HepG2 (cell line): Measurements from ENCODE around the gene SRSF7. TPM values are rescaled to one million over a fixed set of nuclear protein-coding genes. Genes with fewer than 3 reads are reported as not detected.

Source experiments
- CC2D1A ChIP-seq: sonication (generic); formaldehyde crosslinking; IDR thresholded peaks from 2 replicates; pipeline ENCODE4 v1.8.1; 2023; ENCODE audit warnings: mild to moderate bottlenecking, missing genetic modification reagents
- FOXA3 ChIP-seq: IDR thresholded peaks from 2 replicates; pipeline ENCODE4 v1.6.1; 2016; ENCODE audit warnings: missing genetic modification reagents, missing compliant biosample characterization
- GFI1 ChIP-seq: sonication (generic); formaldehyde crosslinking; IDR thresholded peaks from 2 replicates; pipeline ENCODE4 v1.5.0; 2020; ENCODE audit warnings: missing genetic modification reagents, mild to moderate bottlenecking, borderline replicate concordance
- HNF4A ChIP-seq: sonication (generic); formaldehyde crosslinking; IDR thresholded peaks from 2 replicates; pipeline ENCODE4 v1.4.0; 2020; ENCODE audit warnings: missing genetic modification reagents
- HOXA7 ChIP-seq: sonication (generic); formaldehyde crosslinking; IDR thresholded peaks from 2 replicates; pipeline ENCODE4 v1.8.1; 2022; ENCODE audit warnings: mild to moderate bottlenecking, missing genetic modification reagents, moderate library complexity
- HOXA9 ChIP-seq: sonication (generic); formaldehyde crosslinking; IDR thresholded peaks from 2 replicates; pipeline ENCODE4 v1.8.1; 2022; ENCODE audit warnings: missing genetic modification reagents, mild to moderate bottlenecking, moderate library complexity, borderline replicate concordance
- IRF2 ChIP-seq: IDR thresholded peaks from 2 replicates; pipeline ENCODE4 v1.6.1; 2018; ENCODE audit warnings: missing genetic modification reagents, missing compliant biosample characterization
- KDM4B ChIP-seq: sonication (generic); formaldehyde crosslinking; IDR thresholded peaks from 2 replicates; pipeline ENCODE4 v1.4.0; 2020; ENCODE audit warnings: missing genetic modification reagents
- KLF16 ChIP-seq, 2 experiments: sonication (generic) in 1 of 2; formaldehyde crosslinking in 1 of 2; IDR thresholded peaks; 2 replicates each; pipeline versions ENCODE4 v1.6.1 to v1.8.0; 2016 to 2023; ENCODE audit warnings: missing genetic modification reagents in 2 of 2, missing compliant biosample characterization in 1 of 2
- MIER2 ChIP-seq: IDR thresholded peaks from 2 replicates; pipeline ENCODE4 v1.6.1; 2016; ENCODE audit warnings: missing biosample characterization, missing genetic modification reagents
- MXD4 ChIP-seq: IDR thresholded peaks from 2 replicates; pipeline ENCODE4 v1.6.1; 2016; ENCODE audit warnings: mild to moderate bottlenecking, missing biosample characterization, missing genetic modification reagents
- NAIF1 ChIP-seq: sonication (generic); formaldehyde crosslinking; IDR thresholded peaks from 2 replicates; pipeline ENCODE4 v1.5.0; 2020; ENCODE audit warnings: mild to moderate bottlenecking, missing genetic modification reagents, borderline replicate concordance
- NFATC3 ChIP-seq: sonication (generic); formaldehyde crosslinking; IDR thresholded peaks from 2 replicates; pipeline ENCODE4 v1.5.1; 2020; ENCODE audit warnings: mild to moderate bottlenecking, missing genetic modification reagents
- NFIB ChIP-seq: sonication (generic); formaldehyde crosslinking; IDR thresholded peaks from 2 replicates; pipeline ENCODE4 v1.9.0; 2021; ENCODE audit warnings: missing genetic modification reagents, mild to moderate bottlenecking, borderline replicate concordance
- POLR2AphosphoS2 ChIP-seq: IDR thresholded peaks from 2 replicates; pipeline ENCODE4 v1.6.1; 2011; ENCODE audit warnings: low read depth, low read length, improper control_type of control experiment
- REPIN1 ChIP-seq: sonication (generic); formaldehyde crosslinking; IDR thresholded peaks from 2 replicates; pipeline ENCODE4 v1.8.0; 2022; ENCODE audit warnings: missing genetic modification reagents, low read depth, mild to moderate bottlenecking, borderline replicate concordance
- SNAPC2 ChIP-seq: sonication (generic); formaldehyde crosslinking; IDR thresholded peaks from 2 replicates; pipeline ENCODE4 v1.8.1; 2022; ENCODE audit warnings: mild to moderate bottlenecking, missing genetic modification reagents
- SRSF4 ChIP-seq: fragments of 200-400 bp; formaldehyde crosslinking; IDR thresholded peaks from one replicate; pipeline ENCODE4 v1.6.1; 2018; ENCODE audit warnings: mild to moderate bottlenecking, low read depth, low read length, moderate library complexity; ENCODE audit not compliant: poor library complexity, severe bottlenecking
- TARDBP ChIP-seq: sonication (generic); formaldehyde crosslinking; IDR thresholded peaks from 2 replicates; pipeline ENCODE4 v1.8.0; 2022; ENCODE audit warnings: mild to moderate bottlenecking, missing genetic modification reagents
- ZBTB3 ChIP-seq: sonication (generic); formaldehyde crosslinking; IDR thresholded peaks from 2 replicates; pipeline ENCODE4 v1.4.0; 2020; ENCODE audit warnings: low read depth, mild to moderate bottlenecking, moderate library complexity, missing genetic modification reagents, borderline replicate concordance
- ZNF121 ChIP-seq: sonication (generic); formaldehyde crosslinking; IDR thresholded peaks from 2 replicates; pipeline ENCODE4 v1.5.0; 2020; ENCODE audit warnings: mild to moderate bottlenecking, missing genetic modification reagents
- ZNF33A ChIP-seq: sonication (generic); formaldehyde crosslinking; IDR thresholded peaks from 2 replicates; pipeline ENCODE4 v1.5.1; 2020; ENCODE audit warnings: missing genetic modification reagents, mild to moderate bottlenecking, moderate library complexity, borderline replicate concordance
- ZNF589 ChIP-seq: sonication (generic); formaldehyde crosslinking; conservative IDR thresholded peaks from 2 replicates; pipeline ENCODE4 v1.8.0; 2022; ENCODE audit warnings: mild to moderate bottlenecking, moderate library complexity, missing genetic modification reagents
- polyA plus RNA-seq, 8 experiments: library from polyadenylated mRNA; depleted of rRNA in 3 of 8; stranded (reverse) in 7 of 8; unstranded in 1 of 8; fragments of >200 nt; fragmentation: Illumina TruSeq in 4 of 8; extraction: Trizol in 4 of 8; gene quantifications; 2 replicates each; pipeline versions ENCODE4 v1.2.1 to v1.2.3, GENCODE V29; 2011 to 2016; ENCODE audit warnings: low read depth in 4 of 8, missing spikeins in 1 of 8, mixed read lengths in 1 of 8; ENCODE audit not compliant: insufficient read depth in 1 of 8
- total RNA-seq, 5 experiments: library from RNA; depleted of rRNA; stranded (reverse); fragments of >200 nt; fragmentation: Illumina TruSeq; extraction: Trizol; gene quantifications; 2 replicates each; pipeline ENCODE4 v1.2.3, GENCODE V29; 2016; ENCODE audit warnings: low read depth in 1 of 5
- TF ChIP-seq, protein P1 (sequence below): sonication (generic); formaldehyde crosslinking; conservative IDR thresholded peaks from 2 replicates; pipeline ENCODE4 v1.5.0; 2020; ENCODE audit warnings: missing genetic modification reagents
- TF ChIP-seq, protein P2 (sequence below): sonication (generic); formaldehyde crosslinking; conservative IDR thresholded peaks from 2 replicates; pipeline ENCODE4 v1.4.0; 2020; ENCODE audit warnings: missing genetic modification reagents
- TF ChIP-seq, protein P3 (sequence below): sonication (generic); formaldehyde crosslinking; IDR thresholded peaks from 2 replicates; pipeline ENCODE4 v1.8.0; 2023; ENCODE audit warnings: mild to moderate bottlenecking, missing genetic modification reagents
- TF ChIP-seq, protein P4 (sequence below): sonication (generic); formaldehyde crosslinking; IDR thresholded peaks from 2 replicates; pipeline ENCODE4 v1.4.0; 2020; ENCODE audit warnings: mild to moderate bottlenecking, missing genetic modification reagents

Gene SRSF7
- total and polyA plus RNA-seq, 2 of the 13 experiments (the other 11 are each of a cell fraction or from before 2014, with no cell fraction given) = 172 to 275 TPM

DNA sequence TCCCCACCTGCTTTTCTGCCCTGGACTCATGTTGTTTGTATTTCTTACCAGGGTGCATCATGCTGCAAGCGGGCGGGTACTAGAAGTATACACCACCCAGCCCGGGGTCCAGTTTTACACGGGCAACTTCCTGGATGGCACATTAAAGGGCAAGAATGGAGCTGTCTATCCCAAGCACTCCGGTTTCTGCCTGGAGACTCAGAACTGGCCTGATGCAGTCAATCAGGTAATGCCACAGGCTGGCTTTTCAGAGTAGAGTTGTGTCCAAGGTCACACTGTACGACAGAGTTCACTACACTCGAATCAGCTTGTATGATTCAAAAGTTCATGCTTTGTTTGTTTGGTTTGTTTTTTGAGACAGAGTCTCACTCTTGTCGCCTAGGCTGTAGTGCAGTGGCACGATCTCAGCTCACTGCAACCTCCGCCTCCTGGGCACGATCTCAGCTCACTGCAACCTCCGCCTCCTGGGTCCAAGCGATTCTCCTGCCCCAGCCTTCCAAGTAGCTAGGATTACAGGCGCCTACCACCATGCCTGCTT, 19.4 kb downstream of the SRSF7 start (continued):
- peak; percentile 75 for TF ChIP-seq IRF2 (CRISPR knock-in tag)
- TF ChIP-seq, protein P1, sequence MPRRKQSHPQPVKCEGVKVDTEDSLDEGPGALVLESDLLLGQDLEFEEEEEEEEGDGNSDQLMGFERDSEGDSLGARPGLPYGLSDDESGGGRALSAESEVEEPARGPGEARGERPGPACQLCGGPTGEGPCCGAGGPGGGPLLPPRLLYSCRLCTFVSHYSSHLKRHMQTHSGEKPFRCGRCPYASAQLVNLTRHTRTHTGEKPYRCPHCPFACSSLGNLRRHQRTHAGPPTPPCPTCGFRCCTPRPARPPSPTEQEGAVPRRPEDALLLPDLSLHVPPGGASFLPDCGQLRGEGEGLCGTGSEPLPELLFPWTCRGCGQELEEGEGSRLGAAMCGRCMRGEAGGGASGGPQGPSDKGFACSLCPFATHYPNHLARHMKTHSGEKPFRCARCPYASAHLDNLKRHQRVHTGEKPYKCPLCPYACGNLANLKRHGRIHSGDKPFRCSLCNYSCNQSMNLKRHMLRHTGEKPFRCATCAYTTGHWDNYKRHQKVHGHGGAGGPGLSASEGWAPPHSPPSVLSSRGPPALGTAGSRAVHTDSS (CRISPR knock-in tag) = no peak
- no peak for TF ChIP-seq CC2D1A (CRISPR knock-in tag)
- peak; percentile 58; the same call in 1 of the 2 replicates for TF ChIP-seq MXD4
- peak in 1 of 2 experiments; percentile 87; a peak in 2 of 4 replicates for TF ChIP-seq KLF16 (CRISPR knock-in tag; IDR thresholded peaks at IDR 0.05)
- TF ChIP-seq MIER2 (CRISPR knock-in tag) = no peak
- TF ChIP-seq SRSF4 = no peak
- TF ChIP-seq, protein P2, sequence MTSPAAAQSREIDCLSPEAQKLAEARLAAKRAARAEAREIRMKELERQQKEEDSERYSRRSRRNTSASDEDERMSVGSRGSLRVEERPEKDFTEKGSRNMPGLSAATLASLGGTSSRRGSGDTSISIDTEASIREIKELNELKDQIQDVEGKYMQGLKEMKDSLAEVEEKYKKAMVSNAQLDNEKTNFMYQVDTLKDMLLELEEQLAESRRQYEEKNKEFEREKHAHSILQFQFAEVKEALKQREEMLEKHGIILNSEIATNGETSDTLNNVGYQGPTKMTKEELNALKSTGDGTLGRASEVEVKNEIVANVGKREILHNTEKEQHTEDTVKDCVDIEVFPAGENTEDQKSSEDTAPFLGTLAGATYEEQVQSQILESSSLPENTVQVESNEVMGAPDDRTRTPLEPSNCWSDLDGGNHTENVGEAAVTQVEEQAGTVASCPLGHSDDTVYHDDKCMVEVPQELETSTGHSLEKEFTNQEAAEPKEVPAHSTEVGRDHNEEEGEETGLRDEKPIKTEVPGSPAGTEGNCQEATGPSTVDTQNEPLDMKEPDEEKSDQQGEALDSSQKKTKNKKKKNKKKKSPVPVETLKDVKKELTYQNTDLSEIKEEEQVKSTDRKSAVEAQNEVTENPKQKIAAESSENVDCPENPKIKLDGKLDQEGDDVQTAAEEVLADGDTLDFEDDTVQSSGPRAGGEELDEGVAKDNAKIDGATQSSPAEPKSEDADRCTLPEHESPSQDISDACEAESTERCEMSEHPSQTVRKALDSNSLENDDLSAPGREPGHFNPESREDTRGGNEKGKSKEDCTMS (CRISPR knock-in tag) = no peak
- no peak for TF ChIP-seq ZNF121 (CRISPR knock-in tag)
- no peak for TF ChIP-seq HOXA7 (CRISPR knock-in tag)
- TF ChIP-seq NFIB (CRISPR knock-in tag) = no peak
- TF ChIP-seq KDM4B (CRISPR knock-in tag) = no peak
- no peak for TF ChIP-seq SNAPC2 (CRISPR knock-in tag)
- TF ChIP-seq NFATC3 (CRISPR knock-in tag) = 0 out of 2 replicates have a peak, but pooled peaks have one; percentile 62
- no peak for TF ChIP-seq HOXA9 (CRISPR knock-in tag)
- TF ChIP-seq FOXA3 (CRISPR knock-in tag) = peak; percentile 77
- TF ChIP-seq, protein P3, sequence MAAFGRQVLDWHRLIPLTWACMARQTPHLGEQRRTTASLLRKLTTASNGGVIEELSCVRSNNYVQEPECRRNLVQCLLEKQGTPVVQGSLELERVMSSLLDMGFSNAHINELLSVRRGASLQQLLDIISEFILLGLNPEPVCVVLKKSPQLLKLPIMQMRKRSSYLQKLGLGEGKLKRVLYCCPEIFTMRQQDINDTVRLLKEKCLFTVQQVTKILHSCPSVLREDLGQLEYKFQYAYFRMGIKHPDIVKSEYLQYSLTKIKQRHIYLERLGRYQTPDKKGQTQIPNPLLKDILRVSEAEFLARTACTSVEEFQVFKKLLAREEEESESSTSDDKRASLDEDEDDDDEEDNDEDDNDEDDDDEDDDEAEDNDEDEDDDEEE = no peak
- 0 out of 2 replicates have a peak, but pooled peaks have one; percentile 43 for TF ChIP-seq GFI1
- TF ChIP-seq, protein P4, sequence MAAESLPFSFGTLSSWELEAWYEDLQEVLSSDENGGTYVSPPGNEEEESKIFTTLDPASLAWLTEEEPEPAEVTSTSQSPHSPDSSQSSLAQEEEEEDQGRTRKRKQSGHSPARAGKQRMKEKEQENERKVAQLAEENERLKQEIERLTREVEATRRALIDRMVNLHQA (CRISPR knock-in tag) = no peak
- no peak for TF ChIP-seq ZNF589 (CRISPR knock-in tag)
- no peak for TF ChIP-seq NAIF1
- peak; percentile 65; the same call in 1 of the 2 replicates for TF ChIP-seq REPIN1 (CRISPR knock-in tag)
- no peak for TF ChIP-seq ZNF33A
- no peak for TF ChIP-seq POLR2AphosphoS2
- TF ChIP-seq ZBTB3 (CRISPR knock-in tag) = peak; percentile 100
- TF ChIP-seq HNF4A (CRISPR knock-in tag) = peak; percentile 84
- peak; percentile 49 for TF ChIP-seq TARDBP
